Activated naive CD8-positive, alpha-beta T cell treated with anti-CD3 and anti-CD28 coated beads, Interleukin-2, amount 10 ng/mL, durations not matched to agents 7 days and 5 days (primary cell): ENCODE measurements around the gene OBSL1. TPM values are rescaled to one million over a fixed set of nuclear protein-coding genes. Genes with fewer than 3 reads are reported as not detected.

ENCODE experiments used
- ATAC-seq: fragments of 150-1000 bp; cut with Tn5 transposase; one replicate; pipeline ENCODE4 v1.10.0; 2021; ENCODE audit warnings: low read depth, moderate library complexity
- POLR2A ChIA-PET: fragments of 350-600 bp; sonication (Branson Sonifier 250); formaldehyde crosslinking; loops from one replicate; lab custom pipeline; 2021; ENCODE audit warnings: antibody characterized with exemption; lab: Charles Lee
- DNase-seq: peaks from one replicate; pipeline ENCODE4 v3.0.0; 2021
- H3K27ac Mint-ChIP-seq: one replicate; pipeline ENCODE4 v1.8.0; 2022; ENCODE audit warnings: mild to moderate bottlenecking, mixed read lengths
- H3K27me3 Mint-ChIP-seq: one replicate; pipeline ENCODE4 v1.8.0; 2022; ENCODE audit warnings: mild to moderate bottlenecking, moderate library complexity, mixed read lengths
- H3K36me3 Mint-ChIP-seq: one replicate; pipeline ENCODE4 v1.8.0; 2021; ENCODE audit warnings: mild to moderate bottlenecking, mixed read lengths
- H3K4me1 Mint-ChIP-seq: one replicate; pipeline ENCODE4 v1.8.0; 2021; ENCODE audit warnings: mixed read lengths
- H3K4me3 Mint-ChIP-seq: one replicate; pipeline ENCODE4 v1.8.0; 2022; ENCODE audit warnings: mild to moderate bottlenecking, moderate library complexity, mixed read lengths
- H3K9me3 Mint-ChIP-seq: one replicate; pipeline ENCODE4 v1.8.0; 2021; ENCODE audit warnings: mixed read lengths
- total RNA-seq, 2 experiments: library from RNA; stranded (reverse); gene quantifications; one replicate each; pipeline ENCODE4 v1.2.3, GENCODE V29; 2021

Gene OBSL1
- total RNA-seq: not detected

DNA sequence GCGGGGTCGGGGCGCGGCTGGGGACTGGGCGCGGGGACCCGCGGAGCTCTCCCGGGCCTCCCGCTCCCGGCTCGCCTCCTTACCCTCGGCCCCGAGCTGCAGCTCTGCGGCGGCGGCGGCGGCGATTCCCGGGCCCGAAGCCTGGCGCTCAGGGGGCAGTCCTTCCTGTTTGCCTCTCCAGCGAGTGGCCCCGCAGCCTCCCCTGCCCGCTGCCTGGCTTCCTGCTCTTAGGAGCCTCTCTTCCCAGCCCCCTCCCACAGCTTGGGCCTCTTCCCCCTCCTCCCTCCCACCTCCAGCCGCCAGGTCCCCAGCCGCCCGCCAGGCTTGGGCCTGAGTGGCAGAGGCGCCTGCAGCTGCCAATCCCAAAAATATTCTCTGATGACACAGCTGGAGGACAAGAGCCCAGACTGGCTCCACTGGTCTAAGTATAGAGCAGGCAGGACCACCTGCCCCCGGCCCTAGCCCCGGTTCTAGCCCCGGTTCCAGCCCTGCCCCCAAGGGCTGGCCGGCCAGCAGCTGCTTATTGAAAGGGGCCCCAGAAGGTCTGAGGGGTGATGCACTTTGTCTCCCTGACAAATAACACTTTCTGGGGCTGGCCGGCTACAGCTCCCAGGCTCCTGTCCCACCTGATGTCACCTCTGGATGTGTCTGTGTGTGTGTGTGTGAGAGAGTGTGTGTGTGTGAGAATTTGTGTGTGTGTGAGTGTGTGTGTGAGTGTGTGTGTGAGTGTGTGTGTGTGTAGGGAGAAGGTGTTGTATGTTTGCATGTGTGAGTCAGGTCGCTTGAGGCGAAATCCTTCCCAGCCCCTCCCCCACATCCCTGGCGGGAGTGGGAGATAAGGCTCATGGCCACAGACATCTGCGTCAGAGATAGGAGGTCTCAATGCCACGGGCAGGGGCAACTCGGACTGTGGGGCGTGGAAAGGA, at the start of gene OBSL1:
TSS of gene OBSL1 (minus strand) at position 229 of the 926 bp plus-strand sequence. CDS start 307 bp downstream, outside the sequence.
- POLR2A ChIA-PET: no interaction called here
- H3K27me3 Mint-ChIP-seq: peaks cover 46% of the 10 kb centered on the region
- H3K4me1 Mint-ChIP-seq: no peaks in the 10 kb centered on the region
- no peaks in the 10 kb centered on the region for H3K9me3 Mint-ChIP-seq
- DNase-seq (no peak), ATAC-seq (peak; percentile 14)
- no peak within 1 kb of the TSS for H3K4me3 Mint-ChIP-seq
- H3K27ac Mint-ChIP-seq: no peak within 1 kb of the TSS
- no peaks in the 10 kb centered on the region for H3K36me3 Mint-ChIP-seq

DNA sequence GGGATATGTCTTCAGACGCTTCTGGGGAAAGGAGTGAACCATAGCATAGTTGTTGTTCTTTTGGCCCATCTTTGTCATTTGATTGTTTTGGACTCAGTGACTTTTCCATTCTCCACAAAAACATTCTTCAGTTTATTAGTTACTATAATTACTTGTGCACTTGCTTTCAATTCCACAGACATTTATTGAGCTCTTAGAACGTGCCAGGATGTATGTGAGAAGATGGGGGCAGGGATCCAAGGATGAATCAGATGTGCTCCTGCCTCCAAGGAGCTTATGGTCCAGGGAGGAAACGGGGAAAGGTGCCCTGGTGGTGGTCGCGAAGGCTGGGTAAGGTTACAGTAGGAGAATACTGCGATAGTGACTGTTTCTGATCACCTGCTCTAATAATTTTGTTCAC, 49.2 kb upstream of the OBSL1 start:
- Mint-ChIP-seq H3K27me3 (peaks cover 8% of the 10 kb centered on the region), H3K4me3 (no peak overlapping the region), H3K9me3 (no peaks in the 10 kb centered on the region), H3K27ac (no peak overlapping the region), H3K36me3 (no peaks in the 10 kb centered on the region), H3K4me1 (no peaks in the 10 kb centered on the region)
- DNase-seq: no peak
- ATAC-seq: no peak
- POLR2A ChIA-PET: interaction anchor here (0.7 kb wide), 1 partner anchor 10 kb away, joined by 4 read pairs; no protein-coding TSS in a partner anchor

GRCh38 chr2:219619235-219619634, 47.9 kb upstream of the OBSL1 start:
- H3K27me3 Mint-ChIP-seq: peaks cover 6% of the 10 kb centered on the region
- DNase-seq (no peak), ATAC-seq (no peak)
- H3K36me3 Mint-ChIP-seq: no peaks in the 10 kb centered on the region
- POLR2A ChIA-PET: no interaction called here
- H3K4me1 Mint-ChIP-seq: no peaks in the 10 kb centered on the region
- no peak overlapping the region for H3K27ac Mint-ChIP-seq
- H3K9me3 Mint-ChIP-seq: no peaks in the 10 kb centered on the region
- no peak overlapping the region for H3K4me3 Mint-ChIP-seq

GRCh38 chr2:219618733-219619122, 47.4 kb upstream of the OBSL1 start:
- no peak for ATAC-seq
- Mint-ChIP-seq H3K36me3 (no peaks in the 10 kb centered on the region), H3K27me3 (peaks cover under 1% of the 10 kb centered on the region), H3K27ac (no peak overlapping the region), H3K4me3 (no peak overlapping the region), H3K9me3 (no peaks in the 10 kb centered on the region), H3K4me1 (no peaks in the 10 kb centered on the region)
- POLR2A ChIA-PET: no interaction called here
- no peak for DNase-seq

DNA sequence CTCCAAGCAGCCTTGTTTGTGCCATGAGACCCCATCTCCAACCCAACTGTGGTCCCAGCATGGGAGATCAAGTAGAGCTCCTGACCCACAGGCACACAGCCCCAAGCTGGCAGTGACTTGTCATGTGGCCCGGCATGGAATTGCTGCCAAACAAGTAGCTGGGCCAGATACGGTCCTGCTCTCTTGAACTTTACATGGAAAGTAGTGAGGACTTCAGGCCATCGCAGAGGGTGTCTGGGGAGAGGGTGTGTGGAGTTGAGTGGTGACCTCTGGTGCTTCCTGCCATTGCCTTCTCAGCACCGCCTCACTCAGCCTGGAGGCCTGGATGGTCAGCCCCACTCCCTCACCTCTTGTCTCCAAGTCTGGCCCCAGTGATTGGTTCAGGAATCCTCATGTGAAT, 45.2 kb upstream of the OBSL1 start:
- DNase-seq: no peak
- POLR2A ChIA-PET: no interaction called here
- Mint-ChIP-seq H3K27me3 (no peaks in the 10 kb centered on the region), H3K27ac (no peak overlapping the region), H3K9me3 (no peaks in the 10 kb centered on the region), H3K36me3 (peaks cover 2% of the 10 kb centered on the region), H3K4me3 (no peak overlapping the region), H3K4me1 (peaks cover 9% of the 10 kb centered on the region)
- ATAC-seq: no peak

DNA sequence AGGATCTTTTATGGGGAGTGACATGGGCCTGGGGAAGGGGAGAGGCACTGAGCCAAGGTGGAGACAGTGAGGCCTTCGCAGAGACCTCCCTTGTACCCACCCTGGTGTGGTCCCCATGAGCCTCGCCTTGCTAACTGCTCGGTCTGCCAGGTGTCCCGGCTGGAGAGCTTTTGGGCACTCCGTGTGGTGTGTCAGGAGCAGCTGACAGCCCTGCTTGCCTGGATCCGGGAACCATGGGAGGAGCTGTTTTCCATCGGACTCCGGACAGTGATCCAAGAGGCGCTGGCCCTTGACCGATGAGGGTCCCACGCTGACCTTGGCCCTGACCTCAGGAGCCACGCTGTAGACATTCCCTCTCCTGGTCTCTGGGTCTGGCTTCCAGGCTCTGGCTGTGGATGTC, 44.6 kb upstream of the OBSL1 start:
- H3K4me1 Mint-ChIP-seq: peaks cover 9% of the 10 kb centered on the region
- DNase-seq (no peak), ATAC-seq (no peak)
- H3K27ac Mint-ChIP-seq: no peak overlapping the region
- POLR2A ChIA-PET: no interaction called here
- H3K36me3 Mint-ChIP-seq: peaks cover 5% of the 10 kb centered on the region
- H3K27me3 Mint-ChIP-seq: no peaks in the 10 kb centered on the region
- H3K9me3 Mint-ChIP-seq: no peaks in the 10 kb centered on the region
- no peak overlapping the region for H3K4me3 Mint-ChIP-seq

DNA sequence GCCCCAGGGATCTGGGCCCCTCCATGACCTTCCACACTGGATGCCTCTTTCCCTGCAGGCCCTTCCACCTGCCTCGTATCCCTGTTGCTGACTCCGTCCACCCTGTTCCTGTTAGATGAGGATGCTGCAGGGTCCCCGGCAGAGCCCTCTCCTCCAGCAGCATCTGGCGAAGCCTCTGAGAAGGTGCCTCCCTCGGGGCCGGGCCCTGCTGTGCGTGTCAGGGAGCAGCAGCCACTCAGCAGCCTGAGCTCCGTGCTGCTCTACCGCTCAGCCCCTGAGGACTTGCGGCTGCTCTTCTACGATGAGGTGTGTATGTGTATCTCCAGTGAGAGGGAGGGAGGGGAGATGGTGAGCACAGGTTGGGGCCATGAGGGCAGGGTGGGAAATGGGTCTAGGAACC, 43.7 kb upstream of the OBSL1 start:
- no peak for DNase-seq
- Mint-ChIP-seq H3K9me3 (no peaks in the 10 kb centered on the region), H3K4me3 (no peak overlapping the region), H3K27me3 (no peaks in the 10 kb centered on the region), H3K4me1 (peaks cover 9% of the 10 kb centered on the region), H3K36me3 (peaks cover 5% of the 10 kb centered on the region), H3K27ac (no peak overlapping the region)
- POLR2A ChIA-PET: no interaction called here
- no peak for ATAC-seq

GRCh38 chr2:219614076-219614860, 42.9 kb upstream of the OBSL1 start:
- Mint-ChIP-seq H3K27ac (no peak overlapping the region), H3K27me3 (no peaks in the 10 kb centered on the region), H3K9me3 (no peaks in the 10 kb centered on the region), H3K4me1 (peaks cover 9% of the 10 kb centered on the region), H3K4me3 (no peak overlapping the region), H3K36me3 (peaks cover 5% of the 10 kb centered on the region)
- POLR2A ChIA-PET: no interaction called here
- ATAC-seq (no peak), DNase-seq (no peak)

- H3K9me3 Mint-ChIP-seq: no peaks in the 10 kb centered on the region
- DNase-seq (no peak), ATAC-seq (no peak)
- peaks cover 6% of the 10 kb centered on the region for H3K36me3 Mint-ChIP-seq
- no peaks in the 10 kb centered on the region for H3K27me3 Mint-ChIP-seq
- H3K27ac Mint-ChIP-seq: no peak overlapping the region
- no peak overlapping the region for H3K4me3 Mint-ChIP-seq
- POLR2A ChIA-PET: no interaction called here
- peaks cover 9% of the 10 kb centered on the region for H3K4me1 Mint-ChIP-seq
Measured at GRCh38 chr2:219613461-219614070, 42.2 kb upstream of the OBSL1 start.

GRCh38 chr2:219612577-219613286, 41.4 kb upstream of the OBSL1 start:
- ATAC-seq: peak; percentile 38

DNA sequence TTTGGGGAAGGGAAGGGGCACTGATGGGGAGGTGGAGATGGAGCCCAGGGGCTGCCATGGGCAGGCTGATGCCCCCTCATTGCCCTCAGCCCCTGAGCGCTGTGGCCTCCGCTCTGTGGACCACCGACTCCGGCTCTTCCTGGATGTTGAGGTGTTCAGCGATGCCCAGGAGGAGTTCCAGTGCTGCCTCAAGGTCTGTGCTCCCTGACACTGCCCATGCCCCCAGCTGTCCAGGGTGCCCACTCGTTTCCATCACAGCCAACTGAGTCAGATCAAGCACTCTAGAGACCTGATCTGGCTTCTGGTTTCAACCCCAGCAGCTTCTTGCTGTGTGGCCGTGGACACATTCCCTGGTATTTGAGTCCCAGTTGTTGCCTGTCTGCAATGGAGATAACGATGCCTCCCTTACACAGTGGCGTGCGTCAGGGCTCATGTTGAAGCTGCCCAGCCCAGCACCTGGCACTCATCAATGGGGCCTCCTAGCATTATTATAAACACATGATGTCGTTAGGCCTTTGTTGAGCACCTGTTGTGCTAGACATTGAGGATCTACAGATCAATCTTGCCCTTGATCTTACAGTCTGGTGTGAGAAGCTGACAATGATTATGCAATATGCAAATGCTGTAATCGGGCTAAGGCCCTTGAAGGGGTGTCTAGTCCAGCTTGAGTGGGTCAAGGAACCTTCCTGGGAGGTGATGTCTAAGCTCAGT, 40.7 kb upstream of the OBSL1 start:
- POLR2A ChIA-PET: interaction anchor here (0.7 to 0.8 kb wide), 2 partner anchors 10 to 84 kb away, joined by 3 read pairs; no protein-coding TSS in a partner anchor
- H3K4me1 Mint-ChIP-seq: peaks cover 11% of the 10 kb centered on the region
- no peak for DNase-seq
- no peak overlapping the region for H3K27ac Mint-ChIP-seq
- no peak for ATAC-seq
- peaks cover 8% of the 10 kb centered on the region for H3K36me3 Mint-ChIP-seq
- no peaks in the 10 kb centered on the region for H3K9me3 Mint-ChIP-seq
- no peaks in the 10 kb centered on the region for H3K27me3 Mint-ChIP-seq
- no peak overlapping the region for H3K4me3 Mint-ChIP-seq

More at GRCh38 chr2:219612577-219613286, 41.4 kb upstream of the OBSL1 start:
- no peaks in the 10 kb centered on the region for H3K9me3 Mint-ChIP-seq
- no peaks in the 10 kb centered on the region for H3K27me3 Mint-ChIP-seq
- no peak for DNase-seq
- H3K36me3 Mint-ChIP-seq: peaks cover 6% of the 10 kb centered on the region
- POLR2A ChIA-PET: interaction anchor here (0.7 to 0.8 kb wide), 2 partner anchors 10 to 84 kb away, joined by 3 read pairs; no protein-coding TSS in a partner anchor
- peaks cover 11% of the 10 kb centered on the region for H3K4me1 Mint-ChIP-seq
- H3K27ac Mint-ChIP-seq: no peak overlapping the region
- no peak overlapping the region for H3K4me3 Mint-ChIP-seq

- no peaks in the 10 kb centered on the region for H3K27me3 Mint-ChIP-seq
- H3K4me1 Mint-ChIP-seq: peaks cover 11% of the 10 kb centered on the region
- no peaks in the 10 kb centered on the region for H3K9me3 Mint-ChIP-seq
- no peak overlapping the region for H3K27ac Mint-ChIP-seq
- ATAC-seq (no peak), DNase-seq (no peak)
- POLR2A ChIA-PET: no interaction called here
- H3K4me3 Mint-ChIP-seq: no peak overlapping the region
- H3K36me3 Mint-ChIP-seq: peaks cover 8% of the 10 kb centered on the region
Measured at GRCh38 chr2:219611306-219611705, 40.0 kb upstream of the OBSL1 start.
